GOT3 (cell line): Measurements from ENCODE around the gene FXYD7.
"Not testable (repeated sequence)": the region's sequence is repeated elsewhere in the genome, so short reads cannot be mapped to it uniquely, and the experiment has no call there.

Source experiments
- DNase-seq: peaks from one replicate; lab custom pipeline; 2025; ENCODE audit warnings: mixed read lengths; lab: John Stamatoyannopoulos, UW

The FXYD7 gene

GRCh38 chr19:35127871-35128270, 15.2 kb upstream of the FXYD7 start:
- no peak for DNase-seq

- DNase-seq: no peak
Measured at GRCh38 chr19:35128398-35129057, 14.5 kb upstream of the FXYD7 start.

- DNase-seq: not testable (repeated sequence)
Measured at GRCh38 chr19:35129724-35130274, 13.3 kb upstream of the FXYD7 start.

DNA sequence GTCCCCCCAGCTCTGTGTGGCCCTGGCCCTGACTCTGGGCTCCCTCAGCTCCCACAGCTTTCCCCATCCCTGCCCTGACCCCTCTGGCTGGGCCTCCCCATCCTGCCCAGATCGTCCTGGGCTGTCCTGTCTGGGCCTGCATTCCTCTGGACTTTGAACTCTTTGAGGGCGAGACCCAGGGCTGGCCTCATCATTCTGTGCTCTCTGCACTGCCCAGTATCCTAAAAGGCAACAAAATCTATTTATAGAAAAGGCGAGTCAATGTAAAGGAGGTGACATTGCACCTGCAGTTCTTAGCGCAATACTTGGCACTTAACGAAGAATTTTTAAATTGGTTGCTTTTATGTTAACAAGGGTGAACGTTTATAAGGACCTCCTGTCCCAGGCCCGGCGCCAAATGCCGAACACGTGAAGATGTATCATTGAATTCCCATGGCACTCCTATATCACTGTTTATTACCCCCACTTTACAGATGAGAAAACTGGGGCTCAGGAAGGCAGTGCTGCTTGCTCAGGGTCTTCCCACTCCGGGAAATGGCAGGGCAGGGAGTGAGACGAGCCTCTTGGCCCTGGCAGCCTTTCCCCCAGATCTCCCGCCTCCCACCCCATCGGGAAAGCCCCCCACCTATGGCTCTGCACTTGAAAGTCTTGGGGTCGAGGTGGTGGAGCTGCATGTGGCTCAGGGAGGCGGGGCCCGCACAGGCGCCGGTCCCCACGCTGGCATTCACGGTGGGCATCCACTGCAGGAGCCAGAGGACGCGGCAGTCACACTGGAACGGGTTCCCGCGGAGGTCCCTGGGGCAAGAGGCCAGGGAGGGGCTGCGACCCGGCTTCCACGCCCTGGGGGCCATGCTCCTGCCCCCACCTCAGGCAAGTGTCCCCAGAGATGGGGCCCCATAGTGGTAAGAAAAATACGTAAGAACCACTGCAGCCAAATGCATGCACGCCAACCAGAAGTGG, 12.0 kb upstream of the FXYD7 start:
- DNase-seq: no peak

- DNase-seq: no peak
Measured at GRCh38 chr19:35132254-35132653, 10.8 kb upstream of the FXYD7 start.

DNA sequence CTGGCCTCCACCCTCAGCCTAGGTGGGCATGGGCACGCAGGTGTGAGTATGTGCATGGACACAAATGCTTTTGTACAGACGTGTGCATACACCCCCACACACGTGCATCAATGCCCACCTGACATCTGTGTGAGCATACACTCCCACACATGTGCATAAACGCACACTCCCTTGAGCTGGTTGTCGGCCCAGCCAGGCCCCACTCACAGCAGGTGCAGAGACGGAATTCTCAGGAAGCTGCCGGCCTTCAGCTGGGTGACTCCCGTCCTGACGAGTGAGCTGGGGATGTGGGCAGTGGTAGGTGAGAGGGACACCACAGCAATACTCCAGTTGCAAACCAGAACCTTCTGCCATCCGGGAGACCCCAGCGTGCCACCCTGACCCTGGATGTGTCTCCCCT, 9.2 kb upstream of the FXYD7 start:
- no peak for DNase-seq

GRCh38 chr19:35134601-35135242, 8.3 kb upstream of the FXYD7 start, which contains the start of gene LGI4:
LGI4 (minus strand) TSS chr19:35135059; CDS start chr19:35134680, 379 bp downstream.
- no peak for DNase-seq

- DNase-seq: no peak
Measured at GRCh38 chr19:35135389-35135909, 7.6 kb upstream of the FXYD7 start.

DNA sequence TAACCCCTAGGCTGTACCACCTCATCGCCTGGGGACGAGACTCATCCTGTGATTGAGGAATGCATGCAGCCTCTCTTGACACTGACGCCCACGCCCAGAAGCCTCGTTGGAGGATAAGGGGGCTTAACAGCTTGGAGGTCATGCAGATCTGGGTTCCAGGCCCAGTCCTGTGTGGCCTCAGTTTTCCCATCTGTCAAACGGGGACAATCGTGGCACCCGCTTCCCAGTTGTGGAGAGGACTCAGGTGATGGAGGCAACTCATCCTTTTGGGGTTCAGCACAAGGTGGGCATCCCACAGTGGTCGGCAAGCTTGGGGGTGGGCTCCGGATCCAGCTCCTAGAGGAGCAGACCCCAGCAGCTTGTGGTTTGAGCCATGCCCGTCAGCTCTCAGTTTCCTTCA, 6.8 kb upstream of the FXYD7 start:
- no peak for DNase-seq

DNA sequence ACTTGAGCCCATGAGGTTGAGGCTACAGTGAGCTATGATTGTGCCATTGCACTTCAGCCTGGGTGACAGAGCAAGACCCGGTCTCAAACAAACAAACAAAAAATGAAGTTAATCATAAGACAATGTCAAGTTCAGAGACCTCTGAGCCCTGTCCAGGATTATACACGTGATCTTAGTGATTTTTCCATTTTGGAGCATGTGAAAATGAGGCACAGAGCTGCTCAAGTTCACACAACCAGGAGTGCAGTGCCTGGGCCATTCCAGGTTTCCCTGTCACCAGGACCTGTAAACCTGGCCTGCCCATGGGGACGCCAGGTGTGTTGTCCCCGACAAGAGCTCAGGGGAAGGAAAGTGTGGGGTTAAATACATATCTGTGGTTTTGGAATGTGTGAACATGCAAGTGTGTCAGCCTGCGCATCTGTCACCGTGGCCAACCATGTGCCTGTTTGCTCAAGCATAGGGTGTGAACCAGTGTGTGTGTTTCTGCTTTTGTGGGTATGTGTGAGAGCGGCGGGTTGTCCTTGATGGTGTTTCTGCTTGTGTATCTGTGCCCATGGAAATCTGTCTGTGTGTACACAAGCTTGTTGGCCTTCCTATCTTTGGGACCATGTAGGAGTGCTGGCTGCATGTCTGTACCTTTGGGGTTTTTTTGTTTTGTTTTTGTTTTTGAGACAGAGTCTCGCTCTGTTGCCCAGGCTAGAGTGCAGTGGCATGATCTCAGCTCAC, 5.9 kb upstream of the FXYD7 start:
- no peak for DNase-seq

DNA sequence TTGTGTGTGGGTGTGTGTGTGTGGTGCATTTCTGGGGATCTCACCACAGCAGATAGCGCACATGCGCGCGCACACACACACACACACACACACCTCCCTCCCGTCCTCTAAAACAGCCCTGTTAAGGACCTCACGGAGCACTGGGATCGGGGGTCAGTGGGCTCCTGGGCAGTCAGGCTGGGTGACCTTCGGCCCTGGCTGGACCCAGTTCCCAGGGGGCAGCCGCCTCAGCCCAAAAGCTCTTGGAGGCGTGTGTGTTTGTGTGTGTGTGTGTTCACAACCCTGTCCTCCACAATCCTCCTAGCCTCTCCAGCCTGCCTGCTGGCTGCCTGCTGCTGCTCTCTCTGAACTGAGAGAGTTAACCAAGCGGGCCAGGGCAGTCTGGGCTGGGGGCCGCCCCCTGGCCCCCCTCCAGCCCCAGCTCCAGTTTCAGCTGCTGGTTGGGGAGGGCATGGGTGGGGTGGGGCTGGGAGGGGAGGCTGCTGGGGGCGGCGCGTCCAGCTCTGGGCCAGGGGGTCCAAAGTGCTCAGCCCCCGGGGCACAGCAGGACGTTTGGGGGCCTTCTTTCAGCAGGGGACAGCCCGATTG, 4.7 kb upstream of the FXYD7 start, which contains the start of gene FXYD1:
FXYD1 (plus strand) TSS at position 520 of the 588 bp plus-strand sequence. CDS start 1,256 bp downstream, outside the sequence.
- DNase-seq: no peak

- no peak for DNase-seq
Measured at GRCh38 chr19:35140207-35140961, 2.7 kb upstream of the FXYD7 start.

DNA sequence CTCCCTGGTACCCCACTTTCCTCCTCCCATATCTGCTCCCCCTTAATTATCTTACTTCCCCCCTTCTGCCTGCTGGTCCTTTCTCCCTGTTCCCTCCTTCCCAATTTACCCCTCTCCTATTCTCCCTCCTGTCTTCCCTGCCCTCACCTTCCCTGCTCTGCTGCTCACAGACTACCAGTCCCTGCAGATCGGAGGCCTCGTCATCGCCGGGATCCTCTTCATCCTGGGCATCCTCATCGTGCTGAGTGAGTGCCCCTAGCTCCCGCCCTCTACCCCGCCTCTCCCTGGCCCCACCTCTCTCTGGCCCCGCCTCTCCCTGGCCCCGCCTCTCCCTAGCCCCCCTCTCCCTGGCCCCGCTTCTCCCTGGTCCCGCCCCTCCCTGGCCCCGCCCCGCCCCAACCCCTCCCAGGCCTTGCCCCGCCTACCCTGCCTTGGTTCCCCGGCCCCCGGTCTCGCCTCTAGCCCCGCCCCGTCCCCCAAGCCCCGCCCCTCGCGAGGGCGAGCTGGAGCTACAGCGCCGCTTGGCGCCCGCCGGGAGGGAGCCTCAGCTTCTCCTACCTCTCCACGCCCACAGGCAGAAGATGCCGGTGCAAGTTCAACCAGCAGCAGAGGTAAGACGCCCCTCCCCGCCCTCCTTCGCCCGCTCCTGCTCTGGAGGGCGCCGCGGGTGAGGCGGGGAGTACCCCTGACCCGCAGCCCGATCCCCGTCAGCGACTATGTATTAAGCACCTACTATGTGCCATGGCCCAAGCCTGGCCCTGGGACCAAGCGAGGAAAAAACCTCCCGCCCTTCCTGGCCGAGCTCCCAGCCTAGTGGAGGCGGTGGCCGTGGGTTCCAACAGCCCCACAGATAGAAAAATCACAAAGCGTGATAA, 1.9 kb upstream of the FXYD7 start:
- DNase-seq: peak; percentile 38

- no peak for DNase-seq
Measured at GRCh38 chr19:35141837-35142605, 1.0 kb upstream of the FXYD7 start.

DNA sequence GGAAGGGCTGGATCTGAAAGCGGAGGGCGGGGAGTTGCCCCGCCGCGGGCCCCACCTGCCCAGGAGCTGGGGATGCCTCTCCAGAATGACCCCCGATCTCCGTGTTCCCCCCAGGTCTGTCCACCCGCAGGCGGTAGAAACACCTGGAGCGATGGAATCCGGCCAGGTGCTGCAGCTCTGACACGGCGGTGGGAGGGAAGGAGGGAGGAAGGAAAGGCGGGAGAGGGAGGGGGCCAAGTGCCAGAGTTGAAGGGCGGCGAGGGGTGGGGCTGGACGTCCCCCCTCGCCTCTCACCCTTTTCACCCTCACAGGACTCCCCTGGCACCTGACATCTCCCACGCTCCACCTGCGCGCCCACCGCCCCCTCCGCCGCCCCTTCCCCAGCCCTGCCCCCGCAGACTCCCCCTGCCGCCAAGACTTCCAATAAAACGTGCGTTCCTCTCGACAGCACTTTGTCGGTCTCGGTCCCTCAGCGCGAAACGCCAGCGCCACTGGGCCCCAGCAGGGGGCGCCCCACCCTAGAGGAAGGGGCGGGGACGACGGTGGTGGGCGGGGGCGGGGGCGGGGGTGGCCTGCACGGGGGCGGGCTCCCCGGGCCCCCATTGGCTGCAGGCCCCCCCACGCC, 337 bp upstream of the FXYD7 start:
- no peak for DNase-seq

DNA sequence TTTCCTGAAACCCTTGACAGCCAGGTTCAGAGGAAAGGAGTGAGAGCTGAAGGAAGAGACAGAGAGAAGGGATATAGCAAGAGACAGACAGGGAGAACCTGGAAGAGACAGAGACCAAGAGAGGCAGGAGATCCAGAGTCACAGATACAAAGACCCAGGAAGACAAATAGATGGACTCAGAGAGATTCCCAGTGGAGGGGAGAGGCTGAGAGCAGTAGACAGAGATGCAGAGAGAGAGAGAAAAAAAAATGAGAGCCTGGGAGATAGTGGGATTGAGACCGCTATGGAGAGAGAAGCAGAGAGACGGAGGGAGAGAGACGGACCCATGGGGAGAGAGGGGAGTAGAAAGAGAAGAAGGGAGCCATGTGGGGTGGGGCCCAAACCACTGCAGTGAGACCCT, 763 bp downstream of the FXYD7 start:
- DNase-seq: no peak

DNA sequence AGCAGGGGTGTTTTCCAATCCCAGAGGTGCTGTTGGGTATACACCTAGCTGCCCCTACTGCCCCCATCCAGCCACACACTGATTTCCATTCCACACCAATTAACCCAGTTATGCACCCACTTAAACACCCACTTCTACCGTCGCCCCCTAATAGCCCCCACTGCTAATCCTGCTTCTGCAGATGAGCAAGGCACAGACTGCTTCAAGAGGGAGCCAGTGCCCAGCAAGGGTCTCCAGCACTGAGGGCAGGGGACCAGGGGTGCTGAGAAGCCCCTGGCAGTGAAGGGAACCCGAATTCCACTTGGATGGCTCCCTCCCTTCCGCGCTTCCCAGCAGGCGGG, 1.2 kb downstream of the FXYD7 start:
- no peak for DNase-seq
